Retinal pigment epithelial cell (primary cell): ENCODE results near the gene GHR.

Experiments used
- DNase-seq: peaks from one replicate; pipeline ENCODE4 v3.0.0-alpha.2; 2010; ENCODE audit warnings: low read depth
- H3K4me3 ChIP-seq: 2 replicates; pipeline ENCODE4 v1.5.1; 2011; ENCODE audit warnings: mild to moderate bottlenecking, low read length, control low read depth, moderate library complexity
- TF ChIP-seq, protein P1 (sequence below): conservative IDR thresholded peaks from 2 replicates; pipeline ENCODE4 v1.5.1; 2011; ENCODE audit warnings: low read depth, low read length, control low read depth, inconsistent platforms

The GHR gene

DNA sequence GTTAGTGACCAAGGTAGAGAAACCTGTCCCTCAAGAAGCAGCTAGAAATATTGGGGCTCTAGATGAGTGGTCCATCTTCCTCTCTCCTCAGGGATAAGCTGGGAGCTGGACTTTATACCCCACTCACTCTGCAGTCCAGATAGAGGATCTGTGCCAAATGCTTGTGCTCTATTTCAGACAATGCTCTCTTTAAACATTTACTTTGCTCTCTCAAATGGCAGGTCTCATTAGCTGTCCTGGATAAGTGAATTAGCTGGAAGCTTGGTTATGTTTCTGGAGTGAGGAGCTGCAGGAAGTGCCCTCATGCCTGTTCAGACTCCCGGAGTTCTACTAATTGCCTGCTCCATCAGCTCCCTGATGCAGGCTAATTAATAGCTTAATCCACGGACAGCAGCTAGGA, 182.3 kb downstream of the GHR start:
- TF ChIP-seq, protein P1, sequence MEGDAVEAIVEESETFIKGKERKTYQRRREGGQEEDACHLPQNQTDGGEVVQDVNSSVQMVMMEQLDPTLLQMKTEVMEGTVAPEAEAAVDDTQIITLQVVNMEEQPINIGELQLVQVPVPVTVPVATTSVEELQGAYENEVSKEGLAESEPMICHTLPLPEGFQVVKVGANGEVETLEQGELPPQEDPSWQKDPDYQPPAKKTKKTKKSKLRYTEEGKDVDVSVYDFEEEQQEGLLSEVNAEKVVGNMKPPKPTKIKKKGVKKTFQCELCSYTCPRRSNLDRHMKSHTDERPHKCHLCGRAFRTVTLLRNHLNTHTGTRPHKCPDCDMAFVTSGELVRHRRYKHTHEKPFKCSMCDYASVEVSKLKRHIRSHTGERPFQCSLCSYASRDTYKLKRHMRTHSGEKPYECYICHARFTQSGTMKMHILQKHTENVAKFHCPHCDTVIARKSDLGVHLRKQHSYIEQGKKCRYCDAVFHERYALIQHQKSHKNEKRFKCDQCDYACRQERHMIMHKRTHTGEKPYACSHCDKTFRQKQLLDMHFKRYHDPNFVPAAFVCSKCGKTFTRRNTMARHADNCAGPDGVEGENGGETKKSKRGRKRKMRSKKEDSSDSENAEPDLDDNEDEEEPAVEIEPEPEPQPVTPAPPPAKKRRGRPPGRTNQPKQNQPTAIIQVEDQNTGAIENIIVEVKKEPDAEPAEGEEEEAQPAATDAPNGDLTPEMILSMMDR: no peak
- no peak for DNase-seq
- no peak overlapping the region for H3K4me3 ChIP-seq

DNA sequence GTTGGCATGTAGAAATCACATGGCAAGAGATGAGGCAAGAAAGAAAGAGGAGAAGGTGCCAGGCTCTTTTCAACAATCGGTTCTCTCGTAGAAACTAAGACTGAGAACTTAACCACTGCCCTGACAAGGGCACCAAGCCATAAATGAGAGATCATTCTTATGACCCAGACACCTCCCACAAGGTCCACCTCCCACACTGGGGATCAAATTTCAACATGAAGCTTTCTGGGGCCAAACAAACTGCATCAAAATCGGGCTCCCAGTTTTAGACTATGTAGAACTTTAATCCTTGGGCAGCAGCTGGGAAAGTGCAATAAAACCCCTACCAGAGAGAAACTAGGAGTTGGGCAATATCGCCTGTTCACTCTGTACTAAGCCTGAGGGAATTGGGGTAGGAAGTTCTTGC, 183.2 kb downstream of the GHR start:
- no peak overlapping the region for H3K4me3 ChIP-seq
- TF ChIP-seq, protein P1: no peak
- no peak for DNase-seq

DNA sequence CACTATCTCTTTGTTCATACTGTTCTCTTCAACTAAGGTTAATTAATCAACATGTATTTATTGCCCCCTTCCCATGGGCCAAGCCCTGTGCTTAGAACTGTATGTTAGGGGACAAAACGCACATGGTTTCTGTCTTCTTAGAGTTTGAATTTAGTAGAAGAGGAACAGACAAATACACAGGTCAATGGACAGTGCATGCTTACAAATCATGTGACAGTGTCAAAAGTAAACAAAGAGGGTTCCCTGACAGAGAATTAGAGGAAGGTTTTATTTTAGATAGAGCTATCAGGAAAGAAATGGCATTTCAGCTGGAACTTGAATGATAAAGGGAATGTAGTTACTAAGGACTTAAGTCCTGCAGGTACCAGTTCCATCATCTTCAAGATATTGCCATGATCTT, 188.2 kb downstream of the GHR start:
- no peak overlapping the region for H3K4me3 ChIP-seq
- TF ChIP-seq, protein P1: no peak
- DNase-seq: no peak

DNA sequence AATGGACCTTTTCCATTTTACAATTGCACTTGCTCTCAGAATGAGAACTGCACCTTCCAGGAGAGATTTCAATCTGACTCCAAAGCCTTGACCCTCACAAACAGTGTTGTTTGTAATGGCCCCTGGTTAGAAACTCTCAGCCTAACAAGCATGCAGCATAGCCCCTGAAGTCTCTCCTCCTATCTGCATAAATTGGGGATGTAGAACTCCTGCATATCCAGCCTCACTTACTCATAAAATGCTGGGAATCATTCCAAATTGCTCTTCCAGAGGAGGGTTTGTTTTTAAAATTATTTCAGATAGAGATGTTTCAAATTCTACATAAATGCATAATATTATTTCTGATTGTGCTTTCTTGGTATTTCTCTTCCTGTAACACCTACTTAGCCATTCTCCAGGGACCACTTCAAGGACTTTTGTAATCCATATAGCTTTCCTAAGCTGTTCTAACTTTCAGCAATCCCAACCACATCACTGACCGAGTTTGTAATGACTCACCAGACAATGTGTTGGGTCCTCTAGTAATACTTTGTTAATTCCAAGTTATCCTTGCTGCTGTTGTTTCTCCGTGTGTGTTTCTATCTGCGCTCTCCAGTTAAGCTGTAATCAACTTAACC, 189.6 kb downstream of the GHR start:
- TF ChIP-seq, protein P1: no peak
- DNase-seq: no peak
- H3K4me3 ChIP-seq: no peak overlapping the region

DNA sequence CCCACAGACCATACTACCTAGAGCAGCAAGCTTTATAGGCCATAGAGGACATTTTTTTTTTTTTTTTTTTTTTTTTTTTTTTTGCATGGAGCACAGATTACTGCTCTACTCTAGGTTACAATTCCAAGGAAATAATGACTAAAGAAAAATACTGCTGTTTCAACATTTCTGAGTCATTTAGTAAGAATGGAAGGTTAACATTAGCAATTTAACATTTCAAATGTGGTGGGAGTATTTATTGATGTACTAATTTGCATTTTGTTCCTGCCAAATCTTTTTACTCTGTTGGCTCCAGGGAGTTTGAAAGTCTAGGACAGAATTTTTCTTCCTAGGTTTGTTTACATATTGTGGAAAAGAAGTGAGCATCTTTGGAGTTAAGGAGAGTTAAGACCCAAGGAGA, 191.3 kb downstream of the GHR start:
- no peak overlapping the region for H3K4me3 ChIP-seq
- TF ChIP-seq, protein P1: no peak
- no peak for DNase-seq

DNA sequence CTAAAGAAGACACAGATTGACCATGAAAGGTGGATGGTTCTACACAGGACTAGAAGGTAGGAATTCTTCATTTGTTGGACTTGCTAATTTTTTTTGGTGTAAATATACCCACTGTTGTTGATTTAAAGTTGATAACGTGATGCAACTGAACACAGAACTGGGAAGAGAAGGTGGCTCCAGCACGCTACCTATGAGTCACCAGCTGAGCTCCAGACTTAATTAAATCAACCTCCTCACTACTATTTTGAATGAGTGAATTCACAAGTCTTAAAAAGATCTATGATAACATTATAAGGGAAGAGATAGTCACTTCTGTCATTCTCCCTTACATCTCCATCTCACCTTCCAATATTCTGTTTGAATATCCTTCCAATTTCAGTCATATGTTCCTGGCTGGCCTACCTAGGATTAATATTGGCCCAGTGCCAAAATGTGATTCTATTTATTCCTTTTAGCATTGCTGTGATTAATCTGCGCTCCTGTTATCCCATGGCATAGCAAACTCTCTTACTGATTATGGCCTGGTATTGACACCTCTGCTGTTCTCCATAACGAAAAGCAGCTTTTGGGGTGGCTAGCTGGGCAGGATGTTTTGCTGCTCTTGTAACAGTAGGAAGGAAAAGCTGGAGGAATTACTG, 197.5 kb downstream of the GHR start:
- TF ChIP-seq, protein P1: no peak
- no peak overlapping the region for H3K4me3 ChIP-seq
- DNase-seq: no peak

DNA sequence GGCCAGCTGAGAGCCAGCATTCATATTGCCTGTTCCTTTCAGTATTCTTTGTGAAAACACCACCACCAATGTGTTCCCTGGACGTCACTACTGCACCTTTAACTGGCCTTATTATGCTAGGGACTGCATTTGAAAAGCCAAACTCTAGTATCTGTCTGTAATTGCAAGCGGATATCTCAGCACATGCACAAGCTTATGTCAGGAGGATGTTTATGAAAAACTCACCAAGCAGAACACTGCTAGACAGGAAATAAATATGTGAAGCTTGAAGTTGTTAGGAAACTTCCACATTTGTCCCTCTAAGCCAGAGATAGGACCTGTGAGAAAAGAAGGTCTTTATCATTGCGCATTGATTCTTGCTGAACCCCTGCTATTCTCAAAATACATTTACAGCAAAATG, 198.0 kb downstream of the GHR start:
- no peak for DNase-seq
- TF ChIP-seq, protein P1: no peak
- no peak overlapping the region for H3K4me3 ChIP-seq
